CD4-positive, CD25-positive, alpha-beta regulatory T cell (primary cell): ENCODE results near the gene MAP7. TPM values are rescaled to one million over a fixed set of nuclear protein-coding genes. Genes with fewer than 3 reads are reported as not detected.
"Not testable (repeated sequence)": the region's sequence is repeated elsewhere in the genome, so short reads cannot be mapped to it uniquely, and the experiment has no call there.

Source experiments
- ATAC-seq, 2 donors: fragments of 150-1000 bp; cut with Tn5 transposase; one replicate each; pipeline ENCODE4 v1.10.0; 2021; ENCODE audit warnings: low read depth in 2 of 2, moderate number of reproducible peaks in 2 of 2, moderate library complexity in 1 of 2
- DNase-seq, 3 donors: peaks; one replicate each; pipeline versions ENCODE4 v3.0.0 to v3.0.0-alpha.2; 2012 to 2022; ENCODE audit warnings: mixed read lengths in 1 of 3
- H3K27ac ChIP-seq: one replicate; pipeline ENCODE4 v1.7.0; 2013; ENCODE audit warnings: mild to moderate bottlenecking, low read length; ENCODE audit not compliant: insufficient read depth, poor library complexity, severe bottlenecking
- H3K27me3 ChIP-seq: one replicate; pipeline ENCODE4 v1.7.0; 2013; ENCODE audit warnings: low read length; ENCODE audit not compliant: control insufficient read depth, insufficient read depth
- H3K36me3 ChIP-seq: one replicate; pipeline ENCODE4 v1.7.0; 2013; ENCODE audit warnings: mild to moderate bottlenecking, low read length, moderate library complexity; ENCODE audit not compliant: control insufficient read depth, insufficient read depth
- H3K4me1 ChIP-seq: 2 replicates; pipeline ENCODE4 v1.7.0; 2013; ENCODE audit warnings: mild to moderate bottlenecking, low read length; ENCODE audit not compliant: insufficient read depth, control insufficient read depth, poor library complexity, severe bottlenecking
- H3K4me3 ChIP-seq: one replicate; pipeline ENCODE4 v1.7.0; 2013; ENCODE audit warnings: low read depth, mild to moderate bottlenecking, low read length, moderate library complexity
- H3K9me3 ChIP-seq, 2 experiments: 1 replicate in 1 of 2; 2 replicates in 1 of 2; pipeline ENCODE4 v1.7.0; 2013; ENCODE audit warnings: low read length in 2 of 2, mild to moderate bottlenecking in 1 of 2, moderate library complexity in 1 of 2; ENCODE audit not compliant: control insufficient read depth in 2 of 2
- H3K27ac Mint-ChIP-seq, 3 donors: one replicate each; pipeline ENCODE4 v1.8.0; 2020 to 2022; ENCODE audit warnings: mild to moderate bottlenecking in 3 of 3, mixed read lengths in 3 of 3, moderate library complexity in 2 of 3
- H3K27me3 Mint-ChIP-seq: one replicate; pipeline ENCODE4 v1.8.0; 2022; ENCODE audit warnings: mild to moderate bottlenecking, mixed read lengths
- H3K36me3 Mint-ChIP-seq: one replicate; pipeline ENCODE4 v1.8.0; 2020; ENCODE audit warnings: mixed read lengths
- H3K4me1 Mint-ChIP-seq, 4 donors: one replicate each; pipeline ENCODE4 v1.8.0; 2020 to 2022; ENCODE audit warnings: mixed read lengths in 4 of 4, mild to moderate bottlenecking in 1 of 4
- H3K4me3 Mint-ChIP-seq, 4 donors: one replicate each; pipeline ENCODE4 v1.8.0; 2020 to 2022; ENCODE audit warnings: mild to moderate bottlenecking in 4 of 4, mixed read lengths in 4 of 4, moderate library complexity in 3 of 4
- H3K9me3 Mint-ChIP-seq, 7 donors: one replicate each; pipeline ENCODE4 v1.8.0; 2020 to 2022; ENCODE audit warnings: mixed read lengths in 7 of 7, mild to moderate bottlenecking in 3 of 7, moderate library complexity in 2 of 7
- polyA plus RNA-seq, 4 donors: library from polyadenylated mRNA; unstranded; fragments of 300-500 nt; fragmentation: Illumina TruSeq; gene quantifications; one replicate each; pipeline ENCODE4 v1.2.3, GENCODE V29; 2021
- total RNA-seq: library from RNA; stranded (reverse); gene quantifications from one replicate; pipeline ENCODE4 v1.2.3, GENCODE V29; 2022

MAP7 gene
- total and polyA plus RNA-seq, 5 donors from 2014 or later = 0.06 to 0.72 (median 0.21) TPM

GRCh38 chr6:136317021-136317694, 233.1 kb downstream of the MAP7 start:
- Histone ChIP-seq H3K27ac (no peak overlapping the region), H3K9me3 (no peaks in the 10 kb centered on the region), H3K4me1 (no peaks in the 10 kb centered on the region), H3K4me3 (no peak overlapping the region), H3K36me3 (no peaks in the 10 kb centered on the region), H3K27me3 (no peaks in the 10 kb centered on the region)
- Mint-ChIP-seq H3K4me1 (peaks cover 0 to 7% (median 5%) of the 10 kb centered on the region in 4 donors), H3K4me3 (no peak overlapping the region), H3K27me3 (peaks cover 25% of the 10 kb centered on the region), H3K27ac (no peak overlapping the region), H3K36me3 (no peaks in the 10 kb centered on the region), H3K9me3 (no peaks in the 10 kb centered on the region)
- ATAC-seq = peak; percentile 78 to 85
- peak; percentile 50 to 76 (median 72) for DNase-seq

- H3K27ac ChIP-seq = no peak overlapping the region
- H3K27me3 ChIP-seq = peaks cover 2% of the 10 kb centered on the region
- no peaks in the 10 kb centered on the region for H3K9me3 ChIP-seq
- no peaks in the 10 kb centered on the region for H3K36me3 Mint-ChIP-seq
- H3K4me1 ChIP-seq = no peaks in the 10 kb centered on the region
- ATAC-seq = no peak
- no peak overlapping the region for H3K4me3 Mint-ChIP-seq
- DNase-seq = no peak
- H3K27ac Mint-ChIP-seq = no peak overlapping the region
- no peaks in the 10 kb centered on the region for H3K36me3 ChIP-seq
- peaks cover 27% of the 10 kb centered on the region for H3K27me3 Mint-ChIP-seq
- peaks cover 0 to 7% (median 5%) of the 10 kb centered on the region in 4 donors for H3K4me1 Mint-ChIP-seq
- no peaks in the 10 kb centered on the region for H3K9me3 Mint-ChIP-seq
- no peak overlapping the region for H3K4me3 ChIP-seq
Observed at GRCh38 chr6:136315594-136315993, 234.6 kb downstream of the MAP7 start.

- Mint-ChIP-seq H3K4me3 (no peak overlapping the region), H3K27ac (no peak overlapping the region), H3K27me3 (peaks cover 38% of the 10 kb centered on the region), H3K36me3 (no peaks in the 10 kb centered on the region), H3K9me3 (no peaks in the 10 kb centered on the region), H3K4me1 (peaks cover 0 to 7% (median 5%) of the 10 kb centered on the region in 4 donors)
- Histone ChIP-seq H3K4me3 (no peak overlapping the region), H3K36me3 (no peaks in the 10 kb centered on the region), H3K4me1 (no peaks in the 10 kb centered on the region), H3K27me3 (peaks cover 3% of the 10 kb centered on the region), H3K27ac (no peak overlapping the region), H3K9me3 (no peaks in the 10 kb centered on the region)
- DNase-seq = no peak
- ATAC-seq = no peak
Observed at GRCh38 chr6:136312975-136313374, 237.2 kb downstream of the MAP7 start.

- peaks cover 39% of the 10 kb centered on the region for H3K27me3 Mint-ChIP-seq
- H3K9me3 Mint-ChIP-seq = peaks cover 0 to 4% (median 0%) of the 10 kb centered on the region in 7 donors
Observed at GRCh38 chr6:136309729-136310311, 240.4 kb downstream of the MAP7 start.

GRCh38 chr6:136309171-136309570, 241.1 kb downstream of the MAP7 start:
- ATAC-seq (no peak), DNase-seq (no peak)
- H3K36me3 Mint-ChIP-seq = no peaks in the 10 kb centered on the region
- H3K4me1 Mint-ChIP-seq = no peaks in the 10 kb centered on the region
- peaks cover 0 to 4% (median 0%) of the 10 kb centered on the region in 7 donors for H3K9me3 Mint-ChIP-seq
- Histone ChIP-seq H3K36me3 (no peaks in the 10 kb centered on the region), H3K4me3 (no peak overlapping the region), H3K27me3 (peaks cover 3% of the 10 kb centered on the region), H3K9me3 (no peaks in the 10 kb centered on the region), H3K27ac (no peak overlapping the region), H3K4me1 (no peaks in the 10 kb centered on the region)
- no peak overlapping the region for H3K4me3 Mint-ChIP-seq
- no peak overlapping the region for H3K27ac Mint-ChIP-seq
- H3K27me3 Mint-ChIP-seq = peaks cover 33% of the 10 kb centered on the region

More at GRCh38 chr6:136309729-136310311, 240.4 kb downstream of the MAP7 start:
- Mint-ChIP-seq H3K4me1 (no peaks in the 10 kb centered on the region), H3K27ac (no peak overlapping the region), H3K36me3 (no peaks in the 10 kb centered on the region), H3K4me3 (no peak overlapping the region)
- DNase-seq (no peak), ATAC-seq (no peak)
- Histone ChIP-seq H3K36me3 (no peaks in the 10 kb centered on the region), H3K9me3 (no peaks in the 10 kb centered on the region), H3K4me1 (no peaks in the 10 kb centered on the region), H3K27me3 (peaks cover 3% of the 10 kb centered on the region), H3K4me3 (no peak overlapping the region), H3K27ac (no peak overlapping the region)

- H3K27me3 Mint-ChIP-seq = peaks cover 26% of the 10 kb centered on the region
- H3K4me1 ChIP-seq, H3K4me3 ChIP-seq, H3K4me3 Mint-ChIP-seq, H3K36me3 ChIP-seq, H3K27me3 ChIP-seq, H3K27ac ChIP-seq, H3K4me1 Mint-ChIP-seq, H3K27ac Mint-ChIP-seq, H3K36me3 Mint-ChIP-seq, DNase-seq, H3K9me3 ChIP-seq, H3K9me3 Mint-ChIP-seq, ATAC-seq: not testable (repeated sequence)
Observed at GRCh38 chr6:136308469-136308868, 241.8 kb downstream of the MAP7 start.

- H3K27me3 ChIP-seq = peaks cover 3% of the 10 kb centered on the region
- Mint-ChIP-seq H3K27ac (no peak overlapping the region), H3K4me3 (no peak overlapping the region), H3K9me3 (peaks cover 0 to 7% (median 0%) of the 10 kb centered on the region in 7 donors), H3K27me3 (peaks cover 26% of the 10 kb centered on the region), H3K4me1 (no peaks in the 10 kb centered on the region), H3K36me3 (peaks cover 4% of the 10 kb centered on the region)
- no peak for DNase-seq
- no peaks in the 10 kb centered on the region for H3K9me3 ChIP-seq
- no peaks in the 10 kb centered on the region for H3K4me1 ChIP-seq
- H3K4me3 ChIP-seq = no peak overlapping the region
- H3K27ac ChIP-seq = no peak overlapping the region
- ATAC-seq = no peak
- no peaks in the 10 kb centered on the region for H3K36me3 ChIP-seq
Observed at GRCh38 chr6:136307351-136307750, 242.9 kb downstream of the MAP7 start.

GRCh38 chr6:136306466-136306865, 243.8 kb downstream of the MAP7 start:
- no peaks in the 10 kb centered on the region for H3K4me1 ChIP-seq
- Mint-ChIP-seq H3K4me3 (no peak overlapping the region), H3K9me3 (peaks cover 0 to 7% (median 0%) of the 10 kb centered on the region in 7 donors), H3K27me3 (peaks cover 20% of the 10 kb centered on the region), H3K36me3 (peaks cover 4% of the 10 kb centered on the region), H3K27ac (no peak overlapping the region), H3K4me1 (no peaks in the 10 kb centered on the region)
- DNase-seq (no peak), ATAC-seq (no peak)
- H3K36me3 ChIP-seq = no peaks in the 10 kb centered on the region
- peaks cover 2% of the 10 kb centered on the region for H3K27me3 ChIP-seq
- no peaks in the 10 kb centered on the region for H3K9me3 ChIP-seq
- no peak overlapping the region for H3K4me3 ChIP-seq
- H3K27ac ChIP-seq = no peak overlapping the region
